Measurements from ENCODE around the gene PLCG1.

DNA sequence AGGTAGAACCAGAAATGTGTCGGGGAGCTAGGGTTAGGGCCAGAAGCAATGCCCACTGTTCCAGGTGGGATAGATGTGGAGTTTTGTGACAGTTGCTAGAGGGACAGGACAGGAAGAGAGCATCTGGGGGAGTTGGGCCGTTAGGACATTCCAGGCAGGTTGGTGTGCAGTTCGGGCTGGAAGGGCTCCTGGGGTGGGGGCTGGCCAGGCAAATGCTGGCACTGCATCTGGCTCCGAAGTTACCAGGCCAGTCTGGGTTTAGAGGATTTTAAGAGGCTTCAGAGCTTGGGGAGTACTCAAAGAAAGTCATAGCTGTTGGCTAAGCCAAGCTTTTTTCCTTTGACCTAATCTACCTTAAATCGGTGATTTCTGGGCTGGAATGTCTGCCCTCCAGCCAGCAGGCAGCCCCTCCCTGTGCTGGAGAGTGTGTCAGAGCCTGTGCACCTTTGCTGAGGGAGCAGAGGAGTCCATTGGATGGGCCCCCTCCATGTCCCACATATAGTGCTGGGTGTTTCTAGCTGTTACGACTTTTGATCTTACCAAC, 20.8 kb downstream of the PLCG1 start:
- TF ChIP-seq, protein P1, sequence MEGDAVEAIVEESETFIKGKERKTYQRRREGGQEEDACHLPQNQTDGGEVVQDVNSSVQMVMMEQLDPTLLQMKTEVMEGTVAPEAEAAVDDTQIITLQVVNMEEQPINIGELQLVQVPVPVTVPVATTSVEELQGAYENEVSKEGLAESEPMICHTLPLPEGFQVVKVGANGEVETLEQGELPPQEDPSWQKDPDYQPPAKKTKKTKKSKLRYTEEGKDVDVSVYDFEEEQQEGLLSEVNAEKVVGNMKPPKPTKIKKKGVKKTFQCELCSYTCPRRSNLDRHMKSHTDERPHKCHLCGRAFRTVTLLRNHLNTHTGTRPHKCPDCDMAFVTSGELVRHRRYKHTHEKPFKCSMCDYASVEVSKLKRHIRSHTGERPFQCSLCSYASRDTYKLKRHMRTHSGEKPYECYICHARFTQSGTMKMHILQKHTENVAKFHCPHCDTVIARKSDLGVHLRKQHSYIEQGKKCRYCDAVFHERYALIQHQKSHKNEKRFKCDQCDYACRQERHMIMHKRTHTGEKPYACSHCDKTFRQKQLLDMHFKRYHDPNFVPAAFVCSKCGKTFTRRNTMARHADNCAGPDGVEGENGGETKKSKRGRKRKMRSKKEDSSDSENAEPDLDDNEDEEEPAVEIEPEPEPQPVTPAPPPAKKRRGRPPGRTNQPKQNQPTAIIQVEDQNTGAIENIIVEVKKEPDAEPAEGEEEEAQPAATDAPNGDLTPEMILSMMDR (conservative IDR thresholded peaks at IDR 0.05; ENCODE audit: low read depth in 2 of 2), result no peak
- TF ChIP-seq ZNF331 (CRISPR knock-in tag; IDR thresholded peaks at IDR 0.05; ENCODE audit: low read depth), result no peak
- TF ChIP-seq EZH2phosphoT487 (IDR thresholded peaks at IDR 0.05; ENCODE audit: unreplicated experiment), result no peak
- no peak for TF ChIP-seq EZH2 (IDR thresholded peaks at IDR 0.05; ENCODE audit: low read depth, unreplicated experiment)

Measured in GM23338 (cell line).